K562 (cell line): Measurements from ENCODE around the gene MED20. TPM values are rescaled to one million over a fixed set of nuclear protein-coding genes. Genes with fewer than 3 reads are reported as not detected.

Source experiments
- ADNP ChIP-seq: fragments of 200-800 bp; sonication (Bioruptor generic); IDR thresholded peaks from 2 replicates; pipeline ENCODE4 v1.6.1; 2016; ENCODE audit warnings: missing genetic modification characterization, missing compliant biosample characterization
- CBFA2T3 ChIP-seq: fragments of 450-650 bp; IDR thresholded peaks from 2 replicates; pipeline ENCODE4 v1.6.1; 2017
- CXXC5 ChIP-seq: fragments of 250-450 bp; sonication (Bioruptor Pico); IDR thresholded peaks from 2 replicates; pipeline ENCODE4 v1.8.0; 2022; ENCODE audit warnings: inconsistent platforms, mild to moderate bottlenecking, moderate library complexity
- FOXJ2 ChIP-seq: fragments of 200-800 bp; sonication (Bioruptor generic); IDR thresholded peaks from 2 replicates; pipeline ENCODE4 v1.6.1; 2016; ENCODE audit warnings: missing genetic modification characterization, missing compliant biosample characterization
- JUND ChIP-seq, 2 experiments: IDR thresholded peaks; 2 replicates in 1 of 2; 3 replicates in 1 of 2; pipeline ENCODE4 v1.6.1; 2011; ENCODE audit warnings: borderline replicate concordance in 2 of 2, low read depth in 2 of 2, low read length in 2 of 2, improper control_type of control experiment in 1 of 2, missing biosample characterization in 1 of 2, missing genetic modification characterization in 1 of 2, missing genetic modification reagents in 1 of 2
- L3MBTL2 ChIP-seq: fragments of 450-650 bp; IDR thresholded peaks from 2 replicates; pipeline ENCODE4 v1.6.1; 2016; ENCODE audit warnings: mild to moderate bottlenecking, moderate library complexity
- MAFF ChIP-seq: IDR thresholded peaks from 2 replicates; pipeline ENCODE4 v1.6.1; 2012; ENCODE audit warnings: low read length, improper control_type of control experiment
- NONO ChIP-seq, 2 experiments: fragments of 200-400 bp in 1 of 2; fragments of 450-650 bp in 1 of 2; formaldehyde crosslinking in 1 of 2; IDR thresholded peaks; 2 replicates each; pipeline ENCODE4 v1.6.1; 2017; ENCODE audit warnings: low read depth in 2 of 2, mild to moderate bottlenecking in 2 of 2, moderate library complexity in 2 of 2, low read length in 1 of 2
- POLR2A ChIP-seq: fragments of 450-650 bp; conservative IDR thresholded peaks from 2 replicates; pipeline ENCODE4 v1.6.1; 2016
- POU5F1 ChIP-seq: fragments of 150-350 bp; IDR thresholded peaks from 2 replicates; pipeline ENCODE4 v1.6.1; 2014; ENCODE audit warnings: borderline replicate concordance, low read length, low read depth, mild to moderate bottlenecking; ENCODE audit not compliant: partially characterized antibody
- RBM22 ChIP-seq: fragments of 200-400 bp; formaldehyde crosslinking; IDR thresholded peaks from 2 replicates; pipeline ENCODE4 v1.6.1; 2018; ENCODE audit warnings: low read length, low read depth; ENCODE audit not compliant: poor library complexity, severe bottlenecking
- RCOR1 ChIP-seq, 2 experiments: IDR thresholded peaks; 2 replicates each; pipeline ENCODE4 v1.6.1; 2012; ENCODE audit warnings: low read depth in 2 of 2, low read length in 2 of 2, borderline replicate concordance in 1 of 2, improper control_type of control experiment in 1 of 2
- SMARCA4 ChIP-seq: fragments of 450-650 bp; IDR thresholded peaks from 2 replicates; pipeline ENCODE4 v1.6.1; 2016
- TEAD4 ChIP-seq, 2 experiments: sonication (generic) in 1 of 2; formaldehyde crosslinking in 1 of 2; IDR thresholded peaks; 2 replicates each; pipeline versions ENCODE4 v1.6.1 to v1.8.0; 2012 to 2022; ENCODE audit warnings: borderline replicate concordance in 1 of 2, inconsistent platforms in 1 of 2, low read length in 1 of 2, mild to moderate bottlenecking in 1 of 2, missing genetic modification reagents in 1 of 2
- ZBTB5 ChIP-seq: fragments of 450-650 bp; IDR thresholded peaks from 2 replicates; pipeline ENCODE4 v1.6.1; 2017; ENCODE audit warnings: antibody characterized with exemption
- ZNF121 ChIP-seq: sonication (generic); formaldehyde crosslinking; conservative IDR thresholded peaks from 2 replicates; pipeline ENCODE4 v1.8.0; 2022; ENCODE audit warnings: missing genetic modification reagents
- ZNF316 ChIP-seq: fragments of 450-650 bp; IDR thresholded peaks from 2 replicates; pipeline ENCODE4 v1.6.1; 2016
- ZNF644 ChIP-seq: fragments of 200-800 bp; sonication (Bioruptor generic); IDR thresholded peaks from 2 replicates; pipeline ENCODE4 v1.6.1; 2016; ENCODE audit warnings: low read depth, missing genetic modification characterization, missing compliant biosample characterization
- polyA plus RNA-seq, 8 experiments: library from polyadenylated mRNA; depleted of rRNA in 4 of 8; stranded (reverse) in 5 of 8; unstranded in 3 of 8; fragments of >200 nt; fragmentation: Nextera tagmentation in 2 of 8; fragmentation: Illumina TruSeq in 1 of 8; extraction: Ambion mirVana in 2 of 8; extraction: Trizol in 1 of 8; gene quantifications; 2 replicates each; pipeline versions ENCODE4 v1.2.1 to v1.2.3, GENCODE V29; 2011 to 2014; ENCODE audit warnings: inconsistent platforms in 1 of 8, missing spikeins in 1 of 8
- total RNA-seq, 7 experiments: library from RNA; depleted of rRNA in 6 of 7; stranded (reverse); fragments of >200 nt in 6 of 7; fragmentation: Illumina TruSeq in 2 of 7; extraction: Trizol in 2 of 7; gene quantifications; 2 replicates each; pipeline versions ENCODE4 v1.2.1 to v1.2.3, GENCODE V29; 2011 to 2021; ENCODE audit warnings: low replicate concordance in 1 of 7
- TF ChIP-seq, protein P1 (sequence below): fragments of 450-650 bp; IDR thresholded peaks from 2 replicates; pipeline ENCODE4 v1.6.1; 2016; ENCODE audit warnings: antibody characterized with exemption
- TF ChIP-seq, protein P2 (sequence below): fragments of 450-650 bp; formaldehyde crosslinking; IDR thresholded peaks from 2 replicates; pipeline ENCODE4 v1.4.0; 2020; ENCODE audit warnings: mild to moderate bottlenecking, moderate library complexity

MED20 gene
- total and polyA plus RNA-seq, 9 of the 15 experiments (the other 6 are each of a cell fraction or from before 2014, with no cell fraction given) = 27.3 to 80.9 (median 46.0) TPM

GRCh38 chr6:41967312-41968287 is 46.7 kb upstream of the MED20 start (continued):
- TF ChIP-seq RBM22 (no peak), ZBTB5 (0 out of 2 replicates have a peak, but pooled peaks have one; percentile 25), TEAD4 (IDR thresholded peaks at IDR 0.05; ENCODE audit: low read length) (peak; percentile 28; the same call in 1 of the 2 replicates), TEAD4 (CRISPR knock-in tag; IDR thresholded peaks at IDR 0.05; ENCODE audit: borderline replicate concordance) (no peak), ZNF316 (peak; percentile 91), POLR2A (peak; percentile 31; the same call in 1 of the 2 replicates), CXXC5 (CRISPR knock-in tag) (peak; percentile 59), FOXJ2 (tag) (0 out of 2 replicates have a peak, but pooled peaks have one; percentile 8), ZNF121 (no peak), CBFA2T3 (peak; percentile 77), MAFF (peak; percentile 58), ZNF644 (tag) (peak; percentile 86), L3MBTL2 (peak; percentile 51), POU5F1 (no peak), SMARCA4 (peak; percentile 68), ADNP (tag) (peak; percentile 88), RCOR1 (IDR thresholded peaks at IDR 0.05; ENCODE audit: borderline replicate concordance in 1 of 2, low read depth in 2 of 2, low read length in 2 of 2) (peak in 1 of 2 experiments; percentile 34; a peak in 2 of 4 replicates), NONO (IDR thresholded peaks at IDR 0.05; ENCODE audit: low read depth in 2 of 2, low read length in 1 of 2) (no peak), JUND (IDR thresholded peaks at IDR 0.05; ENCODE audit: borderline replicate concordance, low read depth, low read length) (no peak), JUND (tag; IDR thresholded peaks at IDR 0.05; ENCODE audit: borderline replicate concordance, low read depth, low read length) (peak; percentile 60; the same call in 2 of the 3 replicates)
- TF ChIP-seq, protein P1, sequence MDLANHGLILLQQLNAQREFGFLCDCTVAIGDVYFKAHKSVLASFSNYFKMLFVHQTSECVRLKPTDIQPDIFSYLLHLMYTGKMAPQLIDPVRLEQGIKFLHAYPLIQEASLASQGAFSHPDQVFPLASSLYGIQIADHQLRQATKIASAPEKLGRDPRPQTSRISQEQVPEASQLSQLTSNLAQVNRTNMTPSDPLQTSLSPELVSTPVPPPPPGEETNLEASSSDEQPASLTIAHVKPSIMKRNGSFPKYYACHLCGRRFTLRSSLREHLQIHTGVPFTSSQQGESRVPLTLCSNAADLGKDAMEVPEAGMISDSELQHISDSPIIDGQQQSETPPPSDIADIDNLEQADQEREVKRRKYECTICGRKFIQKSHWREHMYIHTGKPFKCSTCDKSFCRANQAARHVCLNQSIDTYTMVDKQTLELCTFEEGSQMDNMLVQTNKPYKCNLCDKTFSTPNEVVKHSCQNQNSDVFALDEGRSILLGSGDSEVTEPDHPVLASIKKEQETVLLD = peak; percentile 42; the same call in 1 of the 2 replicates
- TF ChIP-seq, protein P2, sequence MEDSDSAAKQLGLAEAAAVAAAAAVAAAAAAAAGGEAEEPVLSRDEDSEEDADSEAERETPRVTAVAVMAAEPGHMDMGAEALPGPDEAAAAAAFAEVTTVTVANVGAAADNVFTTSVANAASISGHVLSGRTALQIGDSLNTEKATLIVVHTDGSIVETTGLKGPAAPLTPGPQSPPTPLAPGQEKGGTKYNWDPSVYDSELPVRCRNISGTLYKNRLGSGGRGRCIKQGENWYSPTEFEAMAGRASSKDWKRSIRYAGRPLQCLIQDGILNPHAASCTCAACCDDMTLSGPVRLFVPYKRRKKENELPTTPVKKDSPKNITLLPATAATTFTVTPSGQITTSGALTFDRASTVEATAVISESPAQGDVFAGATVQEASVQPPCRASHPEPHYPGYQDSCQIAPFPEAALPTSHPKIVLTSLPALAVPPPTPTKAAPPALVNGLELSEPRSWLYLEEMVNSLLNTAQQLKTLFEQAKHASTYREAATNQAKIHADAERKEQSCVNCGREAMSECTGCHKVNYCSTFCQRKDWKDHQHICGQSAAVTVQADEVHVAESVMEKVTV (CRISPR knock-in tag) = peak; percentile 37; the same call in 1 of the 2 replicates
